ENCODE measurements around the gene FOXN4.

Gene FOXN4

GRCh38 chr12:109274381-109274780, 34.7 kb downstream of the FOXN4 start:
- Histone ChIP-seq H3K4me2 (ENCODE audit: insufficient read depth, low read length) (no peak overlapping the region), H3K27me3 (ENCODE audit: insufficient read depth, low read length, poor library complexity) (peaks cover 2% of the 10 kb centered on the region), H3K27ac (ENCODE audit: low read length) (no peak overlapping the region), H4K20me1 (ENCODE audit: insufficient read depth, low read length) (no peaks in the 10 kb centered on the region), H3K36me3 (ENCODE audit: insufficient read depth, low read length) (no peaks in the 10 kb centered on the region), H3K79me2 (ENCODE audit: insufficient read depth, low read length) (no peaks in the 10 kb centered on the region), H3K4me1 (ENCODE audit: insufficient read depth, low read length) (no peaks in the 10 kb centered on the region), H3K9ac (ENCODE audit: low read depth, low read length) (no peak overlapping the region), H3K4me3 (ENCODE audit: low read depth in 1 of 2, low read length in 2 of 2) (no peak overlapping the region), H2AFZ (ENCODE audit: low read depth, low read length) (no peak overlapping the region), H3K9me3 (ENCODE audit: insufficient read depth, low read length, severe bottlenecking) (no peaks in the 10 kb centered on the region)
- ATAC-seq (ENCODE audit: insufficient read depth, low read depth) (no peak), DNase-seq (no peak)
- no peak for TF ChIP-seq EZH2 (IDR thresholded peaks at IDR 0.05; ENCODE audit: borderline replicate concordance, low read depth, low read length, severe bottlenecking)
- no peak for TF ChIP-seq CTCF (IDR thresholded peaks at IDR 0.05; ENCODE audit: borderline replicate concordance, extremely low read depth, low read length, poor library complexity, severe bottlenecking)

- Histone ChIP-seq H3K9me3 (ENCODE audit: insufficient read depth, low read length, severe bottlenecking) (no peaks in the 10 kb centered on the region), H2AFZ (ENCODE audit: low read depth, low read length) (no peak overlapping the region), H3K4me3 (ENCODE audit: low read depth in 1 of 2, low read length in 2 of 2) (no peak overlapping the region), H3K9ac (ENCODE audit: low read depth, low read length) (no peak overlapping the region), H3K27ac (ENCODE audit: low read length) (no peak overlapping the region), H3K27me3 (ENCODE audit: insufficient read depth, low read length, poor library complexity) (peaks cover 2% of the 10 kb centered on the region), H3K4me2 (ENCODE audit: insufficient read depth, low read length) (no peak overlapping the region), H3K79me2 (ENCODE audit: insufficient read depth, low read length) (no peaks in the 10 kb centered on the region), H3K36me3 (ENCODE audit: insufficient read depth, low read length) (no peaks in the 10 kb centered on the region), H3K4me1 (ENCODE audit: insufficient read depth, low read length) (no peaks in the 10 kb centered on the region), H4K20me1 (ENCODE audit: insufficient read depth, low read length) (no peaks in the 10 kb centered on the region)
- ATAC-seq (ENCODE audit: insufficient read depth, low read depth): no peak
- no peak for DNase-seq
- no peak for TF ChIP-seq EZH2 (IDR thresholded peaks at IDR 0.05; ENCODE audit: borderline replicate concordance, low read depth, low read length, severe bottlenecking)
Measured at GRCh38 chr12:109273354-109273753, 35.7 kb downstream of the FOXN4 start.

- Histone ChIP-seq H3K36me3 (ENCODE audit: insufficient read depth, low read length) (no peaks in the 10 kb centered on the region), H3K27ac (ENCODE audit: low read length) (no peak overlapping the region), H3K79me2 (ENCODE audit: insufficient read depth, low read length) (no peaks in the 10 kb centered on the region), H3K27me3 (ENCODE audit: insufficient read depth, low read length, poor library complexity) (peaks cover 2% of the 10 kb centered on the region), H3K9me3 (ENCODE audit: insufficient read depth, low read length, severe bottlenecking) (no peaks in the 10 kb centered on the region), H3K9ac (ENCODE audit: low read depth, low read length) (no peak overlapping the region), H2AFZ (ENCODE audit: low read depth, low read length) (no peak overlapping the region), H4K20me1 (ENCODE audit: insufficient read depth, low read length) (no peaks in the 10 kb centered on the region), H3K4me1 (ENCODE audit: insufficient read depth, low read length) (no peaks in the 10 kb centered on the region), H3K4me2 (ENCODE audit: insufficient read depth, low read length) (no peak overlapping the region), H3K4me3 (ENCODE audit: low read depth in 1 of 2, low read length in 2 of 2) (no peak overlapping the region)
- no peak for DNase-seq
- TF ChIP-seq EZH2 (IDR thresholded peaks at IDR 0.05; ENCODE audit: borderline replicate concordance, low read depth, low read length, severe bottlenecking) (no peak), CTCF (IDR thresholded peaks at IDR 0.05; ENCODE audit: borderline replicate concordance, extremely low read depth, low read length, poor library complexity, severe bottlenecking) (no peak)
- no peak for ATAC-seq (ENCODE audit: insufficient read depth, low read depth)
Measured at GRCh38 chr12:109271418-109271817, 37.7 kb downstream of the FOXN4 start.

- H3K4me2 ChIP-seq (ENCODE audit: insufficient read depth, low read length): no peak overlapping the region
- H4K20me1 ChIP-seq (ENCODE audit: insufficient read depth, low read length): no peaks in the 10 kb centered on the region
- H2AFZ ChIP-seq (ENCODE audit: low read depth, low read length): no peak overlapping the region
- TF ChIP-seq EZH2 (IDR thresholded peaks at IDR 0.05; ENCODE audit: borderline replicate concordance, low read depth, low read length, severe bottlenecking) (no peak), CTCF (IDR thresholded peaks at IDR 0.05; ENCODE audit: borderline replicate concordance, extremely low read depth, low read length, poor library complexity, severe bottlenecking) (no peak)
- ATAC-seq (ENCODE audit: insufficient read depth, low read depth) (no peak), DNase-seq (no peak)
- H3K27me3 ChIP-seq (ENCODE audit: insufficient read depth, low read length, poor library complexity): peaks cover 2% of the 10 kb centered on the region
- no peaks in the 10 kb centered on the region for H3K36me3 ChIP-seq (ENCODE audit: insufficient read depth, low read length)
- H3K4me1 ChIP-seq (ENCODE audit: insufficient read depth, low read length): no peaks in the 10 kb centered on the region
- H3K4me3 ChIP-seq (ENCODE audit: low read depth in 1 of 2, low read length in 2 of 2): no peak overlapping the region
- H3K79me2 ChIP-seq (ENCODE audit: insufficient read depth, low read length): no peaks in the 10 kb centered on the region
- no peaks in the 10 kb centered on the region for H3K9me3 ChIP-seq (ENCODE audit: insufficient read depth, low read length, severe bottlenecking)
- H3K9ac ChIP-seq (ENCODE audit: low read depth, low read length): no peak overlapping the region
- H3K27ac ChIP-seq (ENCODE audit: low read length): no peak overlapping the region
Measured at GRCh38 chr12:109270494-109270893, 38.6 kb downstream of the FOXN4 start.
